Measurements from ENCODE around the gene BAZ1B. TPM values are rescaled to one million over a fixed set of nuclear protein-coding genes. Genes with fewer than 3 reads are reported as not detected.
"Not testable (repeated sequence)": the region's sequence is repeated elsewhere in the genome, so short reads cannot be mapped to it uniquely, and the experiment has no call there.

BAZ1B gene
- total and polyA plus RNA-seq, 4 experiments from 2014 or later = 5.8 to 78.6 (median 52.2) TPM

DNA sequence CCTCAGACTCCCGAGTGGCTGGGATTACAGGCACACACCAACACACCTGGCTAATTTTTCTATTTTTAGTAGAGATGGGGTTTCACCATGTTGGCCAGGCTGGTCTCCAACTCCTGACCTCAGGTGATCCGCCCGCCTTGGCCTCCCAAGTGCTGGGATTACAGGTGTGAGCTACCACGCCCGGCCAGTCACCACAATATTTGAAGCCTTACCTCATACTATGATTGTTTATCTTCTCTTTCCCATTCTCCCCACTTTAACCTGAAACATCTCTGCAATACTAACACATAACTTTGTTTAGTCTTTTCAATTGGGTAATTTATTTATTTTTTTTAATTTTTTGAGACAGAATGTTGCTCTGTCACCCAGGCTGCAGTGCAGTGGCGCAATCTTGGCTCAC is 55.0 kb downstream of the BAZ1B start:
- CTCF ChIA-PET (ENCODE audit: partially characterized antibody); H3K27me3 Mint-ChIP-seq; H3K27ac ChIP-seq (ENCODE audit: low read depth, low read length); H3K9me3 ChIP-seq (ENCODE audit: control insufficient read depth in 1 of 2, low read length in 2 of 2); H3K9me3 Mint-ChIP-seq; H3K4me1 Mint-ChIP-seq; POLR2A ChIA-PET (ENCODE audit: partially characterized antibody); H3K27me3 ChIP-seq (ENCODE audit: insufficient read depth, low read length); DNase-seq; H3K4me1 ChIP-seq (ENCODE audit: insufficient read depth, low read length); H3K4me3 Mint-ChIP-seq; H3K4me3 ChIP-seq (ENCODE audit: low read length in 2 of 2); intact Hi-C loops (cut with micrococcal nuclease): not testable (repeated sequence)
- H3K36me3 ChIP-seq (ENCODE audit: insufficient read depth, low read length) = peaks cover 61% of the 10 kb centered on the region
- Mint-ChIP-seq H3K36me3 (peaks cover 54 to 81% of the 10 kb centered on the region in 2 donors), H3K27ac (peak overlapping the region in 1 of 7 donors; percentile 42)

DNA sequence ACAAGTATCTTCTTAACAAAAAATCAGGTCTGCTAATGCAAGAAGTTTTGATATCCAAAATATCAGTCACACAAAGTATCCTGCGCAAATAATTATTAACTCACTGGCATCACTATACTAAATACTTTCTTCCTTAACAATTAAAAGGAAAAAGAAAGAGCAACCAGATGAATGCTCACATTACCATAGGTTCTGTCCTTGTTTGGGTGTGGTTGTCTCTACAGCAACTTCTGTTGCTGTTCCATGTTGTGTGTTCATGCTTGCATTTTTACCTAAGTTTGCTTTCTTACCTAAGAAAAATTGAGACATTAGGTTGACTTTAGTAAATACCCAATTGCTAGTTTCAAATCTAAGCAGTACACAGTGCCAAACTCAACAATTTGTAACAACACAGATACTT is 56.0 kb downstream of the BAZ1B start:
- peaks cover 63% of the 10 kb centered on the region for H3K36me3 ChIP-seq (ENCODE audit: insufficient read depth, low read length)
- no peak overlapping the region for H3K27ac ChIP-seq (ENCODE audit: low read depth, low read length)
- CTCF ChIA-PET (ENCODE audit: partially characterized antibody) = interaction anchor here (0.7 kb wide), 1 partner anchor 14 kb away, joined by 3 read pairs; no protein-coding TSS in a partner anchor
- H3K9me3 Mint-ChIP-seq = peaks cover 0 to 2% (median 0%) of the 10 kb centered on the region in 8 donors
- H3K36me3 Mint-ChIP-seq = peaks cover 54 to 85% of the 10 kb centered on the region in 2 donors
- H3K4me3 ChIP-seq (ENCODE audit: low read length in 2 of 2) = no peak overlapping the region
- H3K27me3 Mint-ChIP-seq = no peaks in the 10 kb centered on the region
- no peaks in the 10 kb centered on the region for H3K4me1 ChIP-seq (ENCODE audit: insufficient read depth, low read length)
- peaks cover 0 to 6% (median 0%) of the 10 kb centered on the region in 4 donors for H3K4me1 Mint-ChIP-seq
- no peak overlapping the region for H3K27ac Mint-ChIP-seq
- DNase-seq = no peak
- H3K27me3 ChIP-seq (ENCODE audit: insufficient read depth, low read length) = no peaks in the 10 kb centered on the region
- POLR2A ChIA-PET (ENCODE audit: partially characterized antibody) = no interaction called here
- intact Hi-C loops (cut with micrococcal nuclease) = no loop called here
- H3K4me3 Mint-ChIP-seq = no peak overlapping the region
- H3K9me3 ChIP-seq (ENCODE audit: control insufficient read depth in 1 of 2, low read length in 2 of 2) = no peaks in the 10 kb centered on the region

DNA sequence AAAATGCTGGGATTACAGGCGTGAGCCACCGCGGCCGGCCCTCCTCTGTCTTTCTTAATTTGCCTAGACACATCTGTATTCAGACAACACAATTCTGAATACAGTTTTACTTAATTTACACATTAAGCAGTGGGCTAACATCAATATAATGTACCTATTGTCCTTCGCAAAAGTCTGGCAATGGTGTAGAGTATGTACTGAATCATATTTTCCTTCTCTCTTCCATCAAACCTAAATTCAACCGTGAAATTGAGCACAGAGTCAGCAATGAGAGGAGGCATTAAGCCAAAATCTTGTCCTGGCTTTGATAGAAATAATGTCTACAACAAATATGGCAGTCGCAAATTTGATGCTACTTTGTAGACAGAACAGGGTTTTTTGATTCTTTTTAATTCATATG is 58.1 kb downstream of the BAZ1B start:
- Mint-ChIP-seq H3K36me3 (peaks cover 50 to 83% of the 10 kb centered on the region in 2 donors), H3K4me1 (peaks cover 0 to 3% (median 0%) of the 10 kb centered on the region in 4 donors), H3K9me3 (no peaks in the 10 kb centered on the region), H3K27ac (no peak overlapping the region), H3K27me3 (no peaks in the 10 kb centered on the region), H3K4me3 (no peak overlapping the region)
- H3K27ac ChIP-seq (ENCODE audit: low read depth, low read length) = no peak overlapping the region
- no peak overlapping the region for H3K4me3 ChIP-seq (ENCODE audit: low read length in 2 of 2)
- no peak for DNase-seq
- ChIA-PET POLR2A (ENCODE audit: partially characterized antibody) (no interaction called here), CTCF (ENCODE audit: partially characterized antibody) (interaction anchor here (4.3 kb wide), 1 partner anchor 12 kb away, joined by 13 read pairs; no protein-coding TSS in a partner anchor)
- H3K4me1 ChIP-seq (ENCODE audit: insufficient read depth, low read length) = no peaks in the 10 kb centered on the region
- H3K27me3 ChIP-seq (ENCODE audit: insufficient read depth, low read length) = no peaks in the 10 kb centered on the region
- H3K36me3 ChIP-seq (ENCODE audit: insufficient read depth, low read length) = peaks cover 62% of the 10 kb centered on the region
- H3K9me3 ChIP-seq (ENCODE audit: control insufficient read depth in 1 of 2, low read length in 2 of 2) = no peaks in the 10 kb centered on the region
- intact Hi-C loops (cut with micrococcal nuclease) = no loop called here

DNA sequence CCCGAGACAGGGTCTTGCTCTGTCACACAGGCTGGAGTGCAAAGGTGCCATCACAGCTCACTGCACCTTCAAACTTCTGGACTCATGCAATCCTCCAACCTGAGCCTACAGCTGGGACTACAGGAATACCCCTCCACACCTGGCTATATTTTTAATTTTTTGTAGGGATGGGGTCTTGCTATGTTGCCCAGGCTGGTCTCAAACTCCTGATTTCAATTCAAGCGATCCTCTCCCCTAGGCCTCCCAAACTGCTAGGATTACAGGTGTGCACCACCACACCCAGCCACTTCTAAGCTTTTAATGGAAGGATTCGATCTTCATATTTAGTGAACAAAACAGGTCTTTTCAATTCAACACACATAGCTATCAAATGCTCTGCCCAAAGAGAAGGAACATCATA is 58.8 kb downstream of the BAZ1B start:
- intact Hi-C loops (cut with micrococcal nuclease) = no loop called here
- Mint-ChIP-seq H3K36me3 (peaks cover 46 to 80% of the 10 kb centered on the region in 2 donors), H3K9me3 (no peaks in the 10 kb centered on the region), H3K4me3 (no peak overlapping the region), H3K27me3 (no peaks in the 10 kb centered on the region), H3K27ac (peak overlapping the region in 2 of 7 donors; percentile 4 to 71), H3K4me1 (peaks cover 0 to 3% (median 0%) of the 10 kb centered on the region in 4 donors)
- ChIA-PET POLR2A (ENCODE audit: partially characterized antibody) (no interaction called here), CTCF (ENCODE audit: partially characterized antibody) (interaction anchor here (0.8 to 4.3 kb wide), 3 partner anchors 10 to 41 kb away, joined by 4 to 13 read pairs (median 9); no protein-coding TSS in a partner anchor)
- no peak for DNase-seq
- Histone ChIP-seq H3K27me3 (ENCODE audit: insufficient read depth, low read length) (no peaks in the 10 kb centered on the region), H3K4me1 (ENCODE audit: insufficient read depth, low read length) (no peaks in the 10 kb centered on the region), H3K36me3 (ENCODE audit: insufficient read depth, low read length) (peaks cover 58% of the 10 kb centered on the region), H3K27ac (ENCODE audit: low read depth, low read length) (no peak overlapping the region), H3K4me3 (ENCODE audit: low read length in 2 of 2) (no peak overlapping the region), H3K9me3 (ENCODE audit: control insufficient read depth in 1 of 2, low read length in 2 of 2) (no peaks in the 10 kb centered on the region)

DNA sequence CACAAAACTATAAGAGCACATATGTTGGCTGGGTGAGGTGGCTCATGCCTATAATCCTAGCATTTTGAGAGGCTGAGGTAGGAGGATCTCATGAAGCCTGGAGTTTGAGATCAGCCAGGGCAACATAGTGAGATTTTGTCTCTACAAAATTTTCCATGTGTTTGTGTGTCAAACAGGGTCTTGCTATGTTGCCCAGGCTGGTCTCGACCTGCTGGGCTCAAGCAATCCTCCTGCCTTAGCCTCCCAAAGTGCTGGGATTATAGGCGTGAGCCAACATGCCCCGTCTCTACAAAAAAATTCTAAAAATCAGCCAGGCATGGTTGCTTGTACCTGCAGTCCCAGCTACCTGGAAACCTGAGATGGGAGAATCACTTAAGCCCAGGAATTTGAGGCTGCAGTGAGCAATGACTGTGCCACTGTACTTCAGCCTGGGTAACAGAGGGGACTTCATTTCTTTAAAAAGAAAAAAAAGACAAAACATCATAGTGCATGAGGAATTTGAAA is 60.3 kb downstream of the BAZ1B start:
- H3K36me3 Mint-ChIP-seq = peaks cover 60 to 83% of the 10 kb centered on the region in 2 donors
- H3K27me3 Mint-ChIP-seq = no peaks in the 10 kb centered on the region
- Histone ChIP-seq H3K36me3 (ENCODE audit: insufficient read depth, low read length) (peaks cover 61% of the 10 kb centered on the region), H3K9me3 (ENCODE audit: control insufficient read depth in 1 of 2, low read length in 2 of 2) (no peaks in the 10 kb centered on the region), H3K27ac (ENCODE audit: low read depth, low read length) (no peak overlapping the region), H3K4me1 (ENCODE audit: insufficient read depth, low read length) (no peaks in the 10 kb centered on the region), H3K27me3 (ENCODE audit: insufficient read depth, low read length) (no peaks in the 10 kb centered on the region), H3K4me3 (ENCODE audit: low read length in 2 of 2) (no peak overlapping the region)
- ChIA-PET POLR2A (ENCODE audit: partially characterized antibody) (no interaction called here), CTCF (ENCODE audit: partially characterized antibody) (interaction anchor here (1.9 to 4.3 kb wide), 2 partner anchors 8 to 10 kb away, joined by 9 to 13 read pairs; no protein-coding TSS in a partner anchor)
- no peak overlapping the region for H3K4me3 Mint-ChIP-seq
- H3K9me3 Mint-ChIP-seq = no peaks in the 10 kb centered on the region
- intact Hi-C loops (cut with micrococcal nuclease) = no loop called here
- peaks cover 0 to 3% (median 0%) of the 10 kb centered on the region in 4 donors for H3K4me1 Mint-ChIP-seq
- DNase-seq = no peak
- H3K27ac Mint-ChIP-seq = peak overlapping the region in 1 of 7 donors; percentile 78

DNA sequence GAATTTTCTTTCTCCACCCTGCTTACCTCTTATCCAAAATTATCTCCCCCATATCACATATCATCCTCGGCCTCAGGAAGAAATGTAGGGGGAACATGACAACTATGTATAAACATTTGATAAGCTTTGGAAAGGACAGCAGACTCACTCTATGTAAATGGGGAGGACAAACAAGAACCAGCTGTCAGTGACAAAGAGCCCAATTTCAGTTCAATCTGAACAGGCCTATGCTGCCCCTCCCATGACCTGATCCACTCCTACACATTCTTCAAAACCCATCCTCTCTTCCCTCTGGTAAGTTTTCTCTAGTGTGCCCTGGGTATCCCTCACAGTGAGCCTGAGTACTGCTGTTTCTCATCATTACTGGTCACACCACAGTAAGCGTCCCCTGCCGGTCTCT is 67.7 kb downstream of the BAZ1B start:
- H3K27ac ChIP-seq (ENCODE audit: low read depth, low read length) = no peak overlapping the region
- Mint-ChIP-seq H3K9me3 (no peaks in the 10 kb centered on the region), H3K27ac (peak overlapping the region in 3 of 7 donors; percentile 14 to 36 (median 31)), H3K4me3 (no peak overlapping the region), H3K4me1 (peaks cover 0 to 4% (median 1%) of the 10 kb centered on the region in 4 donors), H3K27me3 (no peaks in the 10 kb centered on the region), H3K36me3 (peaks cover 43 to 61% of the 10 kb centered on the region in 2 donors)
- H3K27me3 ChIP-seq (ENCODE audit: insufficient read depth, low read length) = no peaks in the 10 kb centered on the region
- peaks cover 39% of the 10 kb centered on the region for H3K36me3 ChIP-seq (ENCODE audit: insufficient read depth, low read length)
- ChIA-PET POLR2A (ENCODE audit: partially characterized antibody) (no interaction called here), CTCF (ENCODE audit: partially characterized antibody) (interaction anchor here (1.2 to 2.2 kb wide), 3 partner anchors 8 to 19 kb away, joined by 4 to 9 read pairs (median 6); no protein-coding TSS in a partner anchor)
- DNase-seq = no peak
- intact Hi-C loops (cut with micrococcal nuclease) = loop anchor here (10.0 kb wide), 1 partner anchor 540 kb away; no protein-coding TSS in a partner anchor
- H3K4me1 ChIP-seq (ENCODE audit: insufficient read depth, low read length) = no peaks in the 10 kb centered on the region
- H3K4me3 ChIP-seq (ENCODE audit: low read length in 2 of 2) = no peak overlapping the region
- H3K9me3 ChIP-seq (ENCODE audit: control insufficient read depth in 1 of 2, low read length in 2 of 2) = no peaks in the 10 kb centered on the region

DNA sequence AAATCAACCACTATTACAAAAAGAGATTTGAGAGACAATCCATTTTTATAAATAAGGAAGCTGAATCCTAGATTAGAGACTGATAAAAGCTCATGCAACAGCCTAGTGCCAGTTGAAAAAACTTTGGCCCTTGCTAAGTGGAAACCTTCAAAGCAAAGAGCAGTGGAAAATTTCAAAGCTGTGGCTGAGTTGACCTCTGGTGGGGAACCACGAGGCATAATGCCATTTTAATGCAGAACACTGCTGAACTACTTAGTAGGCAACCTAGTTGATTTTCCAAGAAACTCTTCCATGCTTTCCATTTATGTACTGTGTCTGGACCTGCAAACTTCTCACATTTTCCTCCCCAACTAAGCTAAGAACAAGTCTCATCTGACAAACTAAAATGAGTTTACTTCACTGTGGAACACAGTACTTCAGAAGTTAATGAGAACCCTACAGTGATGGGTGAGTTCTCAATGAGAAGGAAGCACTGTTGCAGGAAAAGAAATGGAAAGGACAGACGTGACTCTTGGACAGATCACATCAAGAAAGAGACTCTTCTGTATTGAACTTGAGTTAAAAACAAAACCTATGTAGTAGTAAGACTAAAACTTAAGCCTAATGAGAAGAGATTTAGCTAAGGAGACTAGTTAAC is 69.0 kb downstream of the BAZ1B start:
- H3K4me3 Mint-ChIP-seq = no peak overlapping the region
- H3K4me1 ChIP-seq (ENCODE audit: insufficient read depth, low read length) = no peaks in the 10 kb centered on the region
- no peak for DNase-seq
- peaks cover 46% of the 10 kb centered on the region for H3K36me3 ChIP-seq (ENCODE audit: insufficient read depth, low read length)
- H3K9me3 ChIP-seq (ENCODE audit: control insufficient read depth in 1 of 2, low read length in 2 of 2) = no peaks in the 10 kb centered on the region
- no peak overlapping the region for H3K27ac ChIP-seq (ENCODE audit: low read depth, low read length)
- no peaks in the 10 kb centered on the region for H3K27me3 ChIP-seq (ENCODE audit: insufficient read depth, low read length)
- ChIA-PET POLR2A (ENCODE audit: partially characterized antibody) (interaction anchor here (0.8 kb wide), 1 partner anchor 15 kb away, joined by 3 read pairs; no protein-coding TSS in a partner anchor), CTCF (ENCODE audit: partially characterized antibody) (interaction anchor here (1.2 to 2.7 kb wide), 5 partner anchors 8 to 130 kb away, joined by 3 to 39 read pairs (median 6); no protein-coding TSS in a partner anchor)
- no peaks in the 10 kb centered on the region for H3K9me3 Mint-ChIP-seq
- H3K4me3 ChIP-seq (ENCODE audit: low read length in 2 of 2) = no peak overlapping the region
- H3K27me3 Mint-ChIP-seq = no peaks in the 10 kb centered on the region
- H3K36me3 Mint-ChIP-seq = peaks cover 52 to 67% of the 10 kb centered on the region in 2 donors
- intact Hi-C loops (cut with micrococcal nuclease) = loop anchor here (2.0 to 10.0 kb wide), 2 partner anchors 538 to 626 kb away; no protein-coding TSS in a partner anchor
- H3K27ac Mint-ChIP-seq = peak overlapping the region in 3 of 7 donors; percentile 43 to 78 (median 51)
- peaks cover 0 to 7% (median 5%) of the 10 kb centered on the region in 4 donors for H3K4me1 Mint-ChIP-seq
